ENCODE results near the gene SENP8.
A peak's percentile ranks its signal among the peaks of the same experiment; 100 is the strongest.
"Not testable (repeated sequence)": the region's sequence is repeated elsewhere in the genome, so short reads cannot be mapped to it uniquely, and the experiment has no call there.

Gene SENP8

GRCh38 chr15:72155635-72156616, 37.7 kb downstream of the SENP8 start:
- DNase-seq (ENCODE audit: low spot score) = peak; percentile 86

- no peak for DNase-seq (ENCODE audit: low spot score)
These were observed 38.7 kb downstream of the SENP8 start for GRCh38 chr15:72156928-72157327.

GRCh38 chr15:72160696-72161245, 42.6 kb downstream of the SENP8 start:
- DNase-seq (ENCODE audit: low spot score) = peak; percentile 53

GRCh38 chr15:72161361-72162132, 43.3 kb downstream of the SENP8 start:
- no peak for DNase-seq (ENCODE audit: low spot score)

GRCh38 chr15:72162569-72162968, 44.4 kb downstream of the SENP8 start:
- DNase-seq (ENCODE audit: low spot score) = no peak

- no peak for DNase-seq (ENCODE audit: low spot score)
These were observed 45.5 kb downstream of the SENP8 start for GRCh38 chr15:72163719-72164118.

- DNase-seq (ENCODE audit: low spot score) = no peak
These were observed 48.7 kb downstream of the SENP8 start for GRCh38 chr15:72166716-72167417.

- DNase-seq (ENCODE audit: low spot score) = no peak
These were observed 49.2 kb downstream of the SENP8 start for GRCh38 chr15:72167445-72167844.

- DNase-seq (ENCODE audit: low spot score) = no peak
These were observed 50.1 kb downstream of the SENP8 start for GRCh38 chr15:72168131-72168807.

- no peak for DNase-seq (ENCODE audit: low spot score)
These were observed 50.6 kb downstream of the SENP8 start for GRCh38 chr15:72168808-72169190.

- no peak for DNase-seq (ENCODE audit: low spot score)
These were observed 51.2 kb downstream of the SENP8 start for GRCh38 chr15:72169236-72169920.

GRCh38 chr15:72169921-72170611, 51.9 kb downstream of the SENP8 start:
- no peak for DNase-seq (ENCODE audit: low spot score)

GRCh38 chr15:72170691-72171090, 52.5 kb downstream of the SENP8 start:
- DNase-seq (ENCODE audit: low spot score) = no peak

GRCh38 chr15:72171978-72172377, 53.8 kb downstream of the SENP8 start:
- not testable (repeated sequence) for DNase-seq (ENCODE audit: low spot score)

GRCh38 chr15:72172796-72173195, 54.6 kb downstream of the SENP8 start:
- DNase-seq (ENCODE audit: low spot score) = no peak

- no peak for DNase-seq (ENCODE audit: low spot score)
These were observed 55.2 kb downstream of the SENP8 start for GRCh38 chr15:72173401-72173800.

- DNase-seq (ENCODE audit: low spot score) = no peak
These were observed 55.8 kb downstream of the SENP8 start for GRCh38 chr15:72173864-72174550.

GRCh38 chr15:72174551-72175165, 56.5 kb downstream of the SENP8 start:
- DNase-seq (ENCODE audit: low spot score) = no peak

Measured in left forelimb (tissue), 1 donor.